Pulmonary artery endothelial cell (primary cell): Measurements from ENCODE around the gene KRTAP12-4. TPM values are rescaled to one million over a fixed set of nuclear protein-coding genes. Genes with fewer than 3 reads are reported as not detected.
"Not testable (repeated sequence)": the region's sequence is repeated elsewhere in the genome, so short reads cannot be mapped to it uniquely, and the experiment has no call there.

ENCODE experiments used
- DNase-seq: peaks from one replicate; pipeline ENCODE4 v3.0.0-alpha.2; 2011; ENCODE audit warnings: low read depth, low spot score
- total RNA-seq: library from RNA; depleted of rRNA; stranded (reverse); fragments of >200 nt; gene quantifications from 2 replicates; pipeline ENCODE4 v1.2.3, GENCODE V29; 2014

The KRTAP12-4 gene
- total RNA-seq, 1 donor from 2014 or later = not detected

DNA sequence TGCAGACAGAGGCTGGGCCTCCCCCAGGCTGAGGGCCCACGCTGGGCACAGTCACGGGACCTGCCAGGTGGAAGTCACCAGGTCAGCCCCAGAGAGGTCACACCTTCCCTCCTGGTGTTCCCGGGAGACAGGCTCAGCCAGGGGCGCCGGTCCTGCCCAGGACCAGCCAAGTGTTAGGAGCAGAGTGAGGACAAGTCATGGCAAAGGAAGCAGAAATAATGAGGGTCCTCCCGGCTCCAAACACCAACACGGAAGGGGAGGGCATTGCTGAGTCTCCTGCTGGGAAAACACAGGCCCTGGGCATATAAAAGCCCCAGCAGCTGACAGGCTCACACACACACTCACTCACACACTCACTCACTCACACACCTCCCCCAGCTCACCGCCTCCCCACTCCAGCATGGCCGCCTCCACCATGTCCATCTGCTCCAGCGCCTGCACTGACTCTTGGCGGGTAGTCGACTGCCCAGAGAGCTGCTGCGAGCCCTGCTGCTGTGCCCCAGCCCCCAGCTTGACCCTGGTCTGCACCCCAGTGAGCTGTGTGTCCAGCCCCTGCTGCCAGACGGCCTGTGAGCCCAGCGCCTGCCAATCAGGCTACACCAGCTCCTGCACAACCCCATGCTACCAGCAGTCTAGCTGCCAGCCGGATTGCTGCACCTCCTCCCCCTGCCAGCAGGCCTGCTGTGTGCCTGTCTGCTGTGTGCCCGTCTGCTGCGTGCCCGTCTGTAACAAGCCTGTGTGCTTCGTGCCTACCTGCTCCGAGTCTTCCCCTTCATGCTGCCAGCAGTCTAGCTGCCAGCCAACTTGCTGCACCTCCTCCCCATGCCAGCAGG lies 17.2 kb downstream of the KRTAP12-4 start, which contains the start of gene KRTAP10-10:
TSS of gene KRTAP10-10 (plus strand) at position 339 of the 833 bp plus-strand sequence. CDS start at position 401, 62 bp downstream.
- DNase-seq = no peak

DNA sequence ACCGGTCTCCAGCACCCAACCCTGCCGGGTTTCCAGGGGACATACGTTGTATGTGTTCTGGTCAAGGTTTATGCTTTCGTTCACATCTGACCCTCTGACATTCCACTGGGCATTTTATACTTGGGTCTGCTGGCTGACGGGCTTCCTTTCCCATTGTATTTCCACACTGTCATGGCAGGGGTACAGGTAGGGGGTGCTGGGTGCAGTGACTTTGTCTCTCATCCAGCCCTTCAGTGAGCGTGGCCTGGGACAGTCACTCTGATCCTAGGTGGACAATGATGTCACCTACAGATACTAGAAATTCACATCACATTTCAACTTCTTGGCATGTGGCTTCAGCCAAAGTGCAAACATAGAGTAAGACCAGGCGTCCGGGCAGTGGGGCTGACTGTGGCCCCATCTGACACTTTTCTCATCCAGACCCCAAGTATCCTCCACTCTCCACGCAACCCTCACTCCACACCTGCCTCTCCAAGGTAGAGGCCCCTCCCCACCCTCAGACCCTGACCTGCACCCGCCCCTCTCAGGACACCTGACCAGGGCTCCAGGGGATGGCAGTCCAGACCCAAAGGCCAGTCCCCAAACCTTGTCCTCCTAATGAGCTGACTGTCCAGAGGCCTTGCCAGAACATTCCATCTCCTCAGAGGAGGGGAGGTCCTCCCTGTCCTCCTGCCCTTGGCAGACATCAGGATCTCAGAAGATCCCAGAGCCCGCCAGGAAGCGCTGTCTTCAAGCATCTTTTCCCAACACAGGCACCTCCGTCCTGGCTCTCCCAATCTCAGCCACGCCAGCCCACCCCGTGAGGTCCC lies 18.0 kb downstream of the KRTAP12-4 start:
- no peak for DNase-seq

DNA sequence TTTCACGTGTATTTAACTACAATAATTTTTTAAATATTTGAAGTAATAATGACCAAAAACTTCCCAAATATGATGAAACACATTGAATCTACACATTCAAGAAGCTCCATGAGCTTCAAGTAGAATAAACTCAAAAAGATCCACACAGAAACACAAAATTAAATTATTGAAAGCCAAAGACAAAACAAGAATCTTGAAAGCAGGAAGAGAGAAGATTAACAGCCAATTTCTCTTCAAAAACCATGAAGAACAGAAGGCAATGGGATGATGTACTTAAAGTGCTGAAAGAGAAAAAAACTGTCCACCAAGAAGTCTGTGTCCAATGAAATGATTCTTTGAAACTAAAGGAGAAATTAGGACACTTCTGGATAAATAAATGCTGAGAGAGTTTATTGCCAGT lies 22.4 kb downstream of the KRTAP12-4 start:
- no peak for DNase-seq

DNA sequence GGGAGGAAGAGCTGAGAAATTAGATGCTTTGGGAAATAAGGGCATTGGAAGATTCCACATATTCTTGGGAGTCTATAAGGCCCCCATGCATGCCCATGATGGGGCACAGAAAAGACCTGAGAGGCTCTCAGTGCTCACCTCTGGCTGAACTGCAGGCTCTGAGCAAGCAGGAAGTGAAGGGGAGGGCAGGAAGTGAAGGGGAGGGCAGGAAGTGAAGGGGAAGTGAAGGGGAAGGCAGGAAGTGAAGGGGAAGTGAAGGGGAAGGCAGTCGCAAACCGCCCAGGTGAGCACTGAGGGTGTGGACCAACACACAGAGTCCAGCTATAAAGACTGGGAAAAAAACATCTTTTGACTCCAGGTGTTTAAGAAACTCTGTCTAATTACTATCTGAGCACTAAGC lies 24.0 kb downstream of the KRTAP12-4 start:
- DNase-seq = no peak

DNA sequence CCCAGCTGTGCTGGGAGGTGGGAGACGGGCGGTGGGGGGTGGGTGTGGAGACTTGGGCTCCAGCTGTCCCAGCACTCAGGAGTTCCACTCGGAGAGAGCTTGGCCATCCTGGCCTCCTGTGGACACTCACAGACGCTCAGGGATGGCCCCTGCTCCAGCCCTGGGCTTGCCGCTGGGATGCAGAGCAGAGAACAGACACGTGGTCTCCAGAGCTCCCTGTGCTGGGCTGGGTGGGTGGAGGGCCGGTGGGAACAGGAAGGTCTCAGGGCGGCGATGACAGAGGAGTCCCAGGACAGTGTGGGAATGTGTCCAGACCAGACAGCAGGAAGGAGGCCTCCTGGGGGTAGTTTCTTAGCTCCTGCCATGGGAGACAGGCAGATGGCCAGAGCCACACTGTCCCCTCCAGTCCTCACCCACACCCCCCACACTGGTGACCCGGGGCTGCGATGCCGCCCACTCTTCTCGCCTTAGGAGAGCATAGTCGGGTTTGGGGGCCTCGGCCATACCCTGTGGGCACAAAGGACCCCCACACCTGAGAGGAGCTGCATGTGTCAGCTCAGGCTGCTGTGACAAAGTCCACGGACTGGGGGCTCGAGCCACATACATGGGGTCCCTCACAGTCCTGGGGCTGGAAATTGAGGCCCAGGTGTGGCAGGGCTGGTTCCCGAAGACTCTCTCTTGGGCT lies 25.6 kb downstream of the KRTAP12-4 start:
- no peak for DNase-seq

DNA sequence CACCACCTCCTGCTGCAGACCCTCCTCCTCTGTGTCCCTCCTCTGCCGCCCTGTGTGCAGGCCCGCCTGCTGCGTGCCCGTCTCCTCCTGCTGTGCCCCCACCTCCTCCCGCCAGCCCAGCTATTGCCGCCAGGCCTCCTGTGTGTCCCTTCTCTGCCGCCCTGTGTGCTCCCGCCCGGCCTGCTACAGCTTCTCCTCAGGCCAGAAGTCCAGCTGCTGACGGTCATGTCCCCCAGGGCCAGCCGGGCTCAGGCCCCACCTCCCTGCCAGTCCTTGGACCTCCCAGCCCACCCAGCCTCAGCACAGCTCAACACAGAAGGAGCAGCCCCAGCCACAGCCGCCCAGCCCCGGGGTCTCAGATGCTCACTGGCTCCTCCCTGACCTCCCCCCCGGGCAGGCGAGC lies 26.6 kb downstream of the KRTAP12-4 start:
- not testable (repeated sequence) for DNase-seq

DNA sequence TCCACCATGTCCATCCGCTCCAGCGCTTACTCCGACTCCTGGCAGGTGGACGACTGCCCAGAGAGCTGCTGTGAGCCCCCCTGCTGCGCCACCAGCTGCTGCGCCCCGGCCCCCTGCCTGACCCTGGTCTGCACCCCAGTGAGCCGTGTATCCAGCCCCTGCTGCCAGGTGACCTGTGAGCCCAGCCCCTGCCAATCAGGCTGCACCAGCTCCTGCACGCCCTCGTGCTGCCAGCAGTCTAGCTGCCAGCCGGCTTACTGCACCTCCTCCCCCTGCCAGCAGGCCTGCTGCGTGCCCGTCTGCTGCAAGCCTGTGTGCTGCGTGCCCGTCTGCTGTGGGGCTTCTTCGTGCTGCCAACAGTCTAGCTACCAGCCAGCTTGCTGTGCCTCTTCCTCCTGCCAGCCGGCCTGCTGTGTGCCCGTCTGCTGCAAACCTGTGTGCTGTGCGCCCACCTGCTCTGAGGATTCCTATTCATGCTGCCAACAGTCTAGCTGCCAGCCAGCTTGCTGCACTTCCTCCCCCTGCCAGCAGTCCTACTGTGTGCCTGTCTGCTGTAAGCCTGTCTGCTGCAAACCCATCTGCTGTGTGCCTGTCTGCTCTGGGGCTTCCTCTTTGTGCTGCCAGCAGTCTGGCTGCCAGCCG lies 27.2 kb downstream of the KRTAP12-4 start:
- DNase-seq = not testable (repeated sequence)

DNA sequence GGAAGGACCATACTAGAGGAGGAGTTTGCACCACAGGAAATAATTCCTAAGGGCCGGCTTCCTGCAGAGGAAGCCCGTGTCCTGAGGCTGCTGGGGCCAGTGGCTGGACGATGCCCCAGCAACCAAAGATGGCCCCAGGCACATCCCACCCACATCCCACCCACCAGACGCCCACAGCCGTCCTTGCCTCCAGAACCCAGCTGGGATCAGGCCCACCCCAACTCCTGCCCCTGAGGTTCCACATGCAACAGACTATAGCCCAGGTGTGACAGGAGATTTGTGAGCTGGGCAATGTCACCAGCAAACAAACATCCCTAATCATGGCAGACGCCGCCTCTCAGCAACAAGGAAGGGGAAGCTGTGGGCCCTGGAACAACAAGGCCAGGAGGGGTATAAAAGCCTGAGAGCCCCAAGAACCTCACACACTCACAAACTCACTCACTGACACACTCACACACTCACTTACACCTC lies 27.8 kb downstream of the KRTAP12-4 start, which contains the start of gene KRTAP10-9:
TSS of gene KRTAP10-9 (plus strand) at position 421 of the 471 bp plus-strand sequence. CDS start 79 bp downstream, outside the sequence.
- no peak for DNase-seq

DNA sequence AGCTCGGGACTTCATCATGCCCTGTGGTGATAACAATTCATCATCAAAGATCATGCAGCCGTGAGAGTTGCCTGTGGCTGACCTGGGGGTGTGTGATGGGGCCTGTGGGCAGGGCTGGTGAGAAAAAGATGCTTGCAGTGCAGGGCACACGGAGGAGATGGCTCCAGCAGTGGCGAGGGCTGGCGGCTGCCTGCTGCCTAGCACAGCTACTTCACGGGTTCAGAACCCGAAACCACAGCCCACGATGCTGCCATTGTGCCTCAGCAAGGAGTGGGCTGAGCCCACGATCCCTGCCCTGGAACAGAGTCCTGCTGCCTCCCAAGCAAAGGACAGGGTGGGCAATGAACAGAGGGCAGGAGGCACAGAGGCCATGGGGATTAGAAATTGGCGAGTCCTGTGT lies 28.2 kb downstream of the KRTAP12-4 start:
- no peak for DNase-seq

DNA sequence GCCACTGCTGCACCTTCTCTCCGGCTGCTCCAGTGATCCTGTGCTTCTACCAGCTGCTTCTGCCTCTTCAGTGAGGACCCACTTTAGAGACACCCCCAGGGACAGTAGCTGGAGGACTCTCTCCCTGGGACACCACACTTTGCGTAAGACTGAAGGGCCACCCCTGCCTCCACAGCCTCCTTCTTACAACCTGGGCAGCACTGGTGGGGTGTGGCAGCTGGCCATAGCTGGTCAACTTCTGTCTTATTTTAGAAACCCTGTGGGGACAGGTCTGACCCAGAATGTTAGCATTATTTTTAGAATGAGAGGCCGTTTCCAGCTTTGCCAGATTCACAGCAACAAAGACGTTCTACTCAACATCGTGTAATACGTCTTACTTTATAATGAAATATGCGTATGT lies 28.7 kb downstream of the KRTAP12-4 start:
- DNase-seq = no peak

DNA sequence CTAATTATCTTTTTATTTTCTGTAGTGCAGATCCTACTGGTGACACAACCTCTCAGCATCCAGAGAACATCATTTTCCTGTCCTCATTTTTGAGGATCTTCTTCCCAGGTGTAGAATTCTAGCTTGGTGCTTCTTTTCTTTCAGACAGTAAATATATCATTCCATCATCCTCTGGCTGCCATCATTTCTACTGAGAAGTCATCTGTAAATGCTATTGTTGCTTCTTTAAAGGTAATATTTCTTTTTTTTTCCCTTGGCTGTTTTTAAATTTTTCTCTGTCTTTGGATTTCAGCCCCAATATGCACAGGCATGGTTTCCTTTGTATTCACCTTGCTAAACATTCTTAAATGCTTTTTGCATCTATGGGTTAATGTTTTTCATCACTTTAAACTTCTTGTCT lies 30.9 kb downstream of the KRTAP12-4 start:
- DNase-seq = no peak

DNA sequence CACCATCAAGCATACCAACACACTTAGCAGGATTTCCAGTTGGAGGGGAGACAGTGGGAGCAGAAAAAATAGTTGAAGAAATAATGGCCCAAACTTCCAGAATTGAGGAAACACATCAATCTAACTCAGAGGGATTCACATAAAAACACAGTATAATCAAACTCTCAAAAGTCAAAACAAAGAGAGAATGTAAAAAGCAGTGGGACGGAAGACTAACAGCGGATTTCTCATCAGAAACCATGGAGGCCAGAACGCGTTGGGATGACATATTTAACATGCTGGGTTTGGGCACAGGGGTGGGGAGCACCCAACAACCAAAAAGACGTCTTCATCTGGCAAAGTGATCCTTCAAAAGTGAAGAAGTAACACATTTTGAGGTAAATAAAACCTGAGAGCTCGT lies 34.6 kb downstream of the KRTAP12-4 start:
- DNase-seq = no peak

DNA sequence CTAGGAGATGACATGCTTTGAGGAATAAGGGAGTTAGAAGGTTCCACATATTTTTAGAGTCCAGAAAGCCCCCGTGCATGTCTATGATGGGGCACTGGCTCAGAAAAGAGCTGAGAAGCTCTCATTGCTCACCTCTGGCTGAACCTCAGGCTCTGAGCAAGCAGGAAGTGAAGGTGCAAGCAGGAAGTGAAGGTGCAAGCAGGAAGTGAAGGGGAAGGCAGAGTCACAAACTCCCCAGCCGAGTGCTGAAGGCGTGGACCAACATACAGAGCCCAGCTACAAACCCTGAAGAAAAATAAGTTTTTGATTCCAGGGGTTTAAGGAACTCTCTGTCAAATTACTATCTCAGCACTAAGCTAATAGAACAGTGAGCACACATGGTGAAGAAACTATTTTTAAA lies 35.5 kb downstream of the KRTAP12-4 start:
- no peak for DNase-seq

DNA sequence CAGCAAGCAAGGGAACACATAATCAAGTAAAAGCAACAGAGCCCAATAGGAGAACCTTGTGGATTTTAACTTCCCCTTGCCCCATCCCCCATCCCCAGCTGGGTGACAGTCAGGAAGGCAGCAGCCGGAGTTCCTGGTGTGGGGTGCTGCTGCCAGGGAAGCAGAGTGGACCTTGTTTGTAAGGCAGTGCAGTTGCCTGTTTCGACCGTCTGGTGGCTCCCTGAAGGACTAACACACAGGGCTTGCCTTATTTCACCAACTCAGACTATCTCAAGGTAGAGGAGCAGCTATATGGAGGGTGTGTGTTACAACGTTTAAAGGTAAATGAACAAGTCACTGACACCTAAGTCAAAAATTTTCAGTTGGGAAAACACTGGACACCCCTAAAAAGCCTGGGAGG lies 36.0 kb downstream of the KRTAP12-4 start:
- no peak for DNase-seq

DNA sequence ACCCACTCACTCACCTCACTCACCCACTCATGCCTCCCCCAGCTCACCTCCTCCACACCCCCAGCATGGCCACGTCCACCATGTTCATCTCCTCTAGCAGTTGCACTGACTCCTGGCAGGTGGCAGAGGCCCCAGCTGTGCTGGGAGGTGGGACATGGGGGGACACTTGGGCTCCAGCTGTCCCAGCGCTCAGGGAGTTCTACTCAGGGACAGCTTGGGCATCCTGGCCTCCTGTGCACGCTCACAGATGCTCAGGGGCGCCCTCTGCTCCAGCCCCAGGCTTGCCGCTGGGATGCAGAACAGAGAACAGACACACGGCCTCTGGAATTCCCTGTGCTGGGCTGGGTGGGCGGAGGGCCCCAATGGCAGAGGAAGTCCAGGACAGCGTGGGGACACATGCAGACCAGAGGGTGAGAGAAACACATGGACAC lies 37.4 kb downstream of the KRTAP12-4 start:
- no peak for DNase-seq

DNA sequence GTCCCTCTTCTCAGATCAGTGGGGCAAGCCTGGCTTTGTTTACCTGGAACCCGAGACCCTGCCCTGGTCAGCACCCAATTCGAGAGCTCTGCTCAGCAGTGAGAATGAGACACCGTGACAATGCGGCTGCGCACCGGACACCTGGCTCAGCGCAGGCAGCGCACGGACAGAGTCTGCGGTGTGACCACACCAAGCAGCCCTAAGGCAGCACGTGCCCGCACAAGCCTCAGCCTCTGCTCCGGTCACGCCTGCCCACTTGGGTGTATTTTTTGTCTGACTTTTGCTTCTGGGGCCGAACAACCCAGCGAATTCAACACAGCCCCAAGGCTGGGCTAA lies 37.9 kb downstream of the KRTAP12-4 start:
- DNase-seq = no peak

DNA sequence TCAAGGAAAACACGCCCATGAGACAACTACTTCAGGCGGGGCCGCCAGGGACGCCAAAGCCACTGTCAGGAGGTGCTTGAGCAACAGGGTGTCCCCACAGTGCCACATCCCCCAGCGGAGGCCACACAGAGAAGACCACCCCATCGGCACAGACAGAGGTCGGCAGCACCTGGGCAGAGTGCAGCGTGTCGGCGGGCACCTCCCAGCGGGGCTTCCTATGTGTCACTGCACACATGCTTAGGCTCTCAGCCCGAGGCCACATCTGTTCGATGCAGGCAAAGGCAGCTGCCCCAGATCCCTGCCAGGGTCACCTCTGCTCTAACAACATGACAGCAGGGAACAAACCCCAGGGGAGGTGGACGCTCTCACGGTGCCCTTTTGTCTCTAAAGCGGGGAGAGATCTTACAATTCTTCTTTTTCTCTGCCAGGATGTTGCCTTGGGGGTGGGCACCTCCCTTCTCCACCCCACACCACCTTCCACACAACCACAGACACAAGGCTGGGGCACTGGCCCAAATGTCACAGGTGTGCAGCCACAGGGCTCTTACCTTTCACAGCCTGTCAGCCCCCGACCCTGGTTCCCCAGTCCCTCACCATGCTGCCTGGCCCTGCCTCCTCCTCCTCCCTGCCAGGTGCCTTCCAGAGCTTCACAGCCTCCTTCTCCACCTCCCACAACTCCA lies 38.4 kb downstream of the KRTAP12-4 start:
- no peak for DNase-seq

DNA sequence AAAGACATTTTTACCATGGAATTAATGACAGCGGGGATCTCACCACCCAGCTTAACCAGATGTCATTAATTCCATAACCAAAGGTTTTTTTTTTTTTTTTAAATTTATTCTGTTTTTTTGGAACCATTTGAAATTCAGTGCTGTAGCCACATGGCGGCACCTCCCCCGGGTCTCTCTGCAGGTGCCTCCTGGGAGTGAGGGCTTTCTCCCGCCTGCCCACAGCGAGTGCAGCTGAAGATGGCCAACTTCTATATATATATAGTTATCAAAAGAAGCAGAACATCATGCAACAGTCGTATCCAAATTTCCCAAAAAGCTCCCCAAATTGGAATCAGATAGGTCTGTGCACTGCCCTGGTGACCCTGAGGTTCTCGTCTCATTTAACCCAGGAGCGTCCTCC lies 39.0 kb downstream of the KRTAP12-4 start:
- no peak for DNase-seq

DNA sequence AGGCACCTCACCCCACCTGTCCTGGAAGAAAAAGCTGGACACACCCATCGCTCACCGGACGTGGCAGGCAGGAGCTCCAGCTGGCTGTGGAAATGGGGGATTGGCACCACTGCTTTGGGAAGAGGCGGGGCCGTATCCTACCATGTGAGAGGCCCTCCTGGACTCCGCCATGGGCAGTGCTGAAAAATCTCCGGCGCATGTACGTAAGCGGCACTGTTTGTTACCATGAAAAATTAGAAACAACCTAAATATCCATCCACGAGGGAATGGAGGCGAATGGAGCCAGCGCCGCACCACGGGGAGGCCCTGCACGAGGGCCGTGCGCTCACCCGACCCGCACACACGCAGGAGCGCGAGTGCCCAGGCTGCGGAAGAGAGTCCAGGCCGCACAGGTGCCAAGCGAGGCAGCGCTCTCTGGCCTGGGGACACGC lies 39.5 kb downstream of the KRTAP12-4 start:
- DNase-seq = no peak

DNA sequence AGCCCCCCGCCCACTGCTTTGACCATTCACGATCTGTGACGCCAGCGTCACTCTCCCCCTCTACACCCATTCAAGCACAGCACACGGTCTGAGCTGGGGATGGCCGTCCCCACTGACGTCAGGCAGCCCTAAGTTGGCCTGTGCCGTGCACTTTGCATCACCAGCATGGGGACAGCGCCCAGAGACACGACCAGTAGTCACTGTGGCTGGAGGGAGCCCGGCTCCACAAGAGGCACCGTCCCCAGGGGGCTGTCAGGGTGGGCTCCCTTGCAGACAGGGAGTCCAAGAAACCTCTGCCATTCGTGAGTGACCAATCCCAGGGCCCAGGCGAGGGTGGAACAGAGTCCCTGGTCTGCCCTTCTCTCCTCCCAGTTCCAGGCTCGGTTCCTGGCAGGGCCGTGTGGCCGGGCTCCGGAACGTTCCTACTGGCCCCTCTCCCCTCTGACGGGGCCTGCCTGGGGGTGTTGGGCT lies 40.3 kb downstream of the KRTAP12-4 start:
- no peak for DNase-seq
